Measurements from ENCODE around the gene LNPK.
"Not testable (repeated sequence)": the region's sequence is repeated elsewhere in the genome, so short reads cannot be mapped to it uniquely, and the experiment has no call there.

LNPK gene

DNA sequence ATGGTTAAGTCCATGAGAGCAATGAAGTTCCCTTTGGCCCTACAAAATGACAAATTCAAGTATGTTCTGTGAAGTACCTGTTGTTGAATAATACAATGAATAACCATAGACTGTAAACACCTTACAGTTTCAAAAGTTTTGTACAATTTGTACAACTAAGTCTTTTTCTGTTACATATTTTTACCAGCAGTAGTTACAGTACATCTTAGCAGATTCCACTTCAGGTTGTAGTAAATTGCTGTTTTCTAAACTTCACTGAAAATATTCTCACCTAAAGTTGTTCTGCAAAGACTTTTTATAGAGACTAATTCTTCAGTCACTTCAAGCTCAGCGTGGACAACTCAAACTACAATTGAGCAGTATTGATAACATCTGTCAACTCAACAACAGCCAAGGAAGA lies 28.7 kb downstream of the LNPK start:
- DNase-seq (ENCODE audit: low read depth in 1 of 2, low spot score in 1 of 2) = no peak

DNA sequence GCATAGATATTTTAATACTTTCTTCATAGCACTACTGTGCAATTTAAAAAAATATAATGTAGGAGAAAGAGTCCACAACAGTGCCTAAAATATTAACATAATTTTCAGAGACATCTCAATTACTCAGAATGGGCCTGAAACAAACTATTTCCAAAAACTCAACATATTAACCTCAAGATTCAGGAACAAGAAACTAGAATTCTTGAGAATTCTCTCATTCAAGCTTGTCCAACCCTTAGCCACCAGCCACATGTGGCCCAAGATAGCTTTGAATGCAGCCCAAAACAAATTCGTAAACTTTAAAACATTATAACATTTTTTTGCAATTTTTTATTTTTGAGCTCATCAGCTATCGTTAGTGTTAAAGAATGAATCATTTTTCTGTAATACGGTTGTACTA lies 35.2 kb downstream of the LNPK start:
- no peak for DNase-seq (ENCODE audit: low read depth in 1 of 2, low spot score in 1 of 2)

DNA sequence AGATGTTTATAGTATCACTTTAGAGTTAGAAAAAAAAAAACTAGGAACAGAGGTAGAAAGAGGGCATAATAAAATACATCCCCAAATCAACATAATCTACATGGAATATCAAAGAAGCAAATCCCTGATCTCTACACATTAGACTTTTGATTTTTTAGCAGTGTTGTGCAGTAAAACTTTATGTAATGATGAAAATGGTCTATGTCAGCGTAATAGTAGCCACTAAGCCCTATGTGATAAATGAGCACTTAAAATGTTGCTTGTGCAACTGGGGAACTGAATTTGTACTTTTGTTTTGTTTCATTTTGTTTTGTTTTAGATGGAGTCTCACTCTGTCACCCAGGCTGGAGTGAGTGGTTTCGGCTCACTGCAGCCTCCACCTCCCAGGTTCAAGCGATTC lies 36.3 kb downstream of the LNPK start:
- no peak for DNase-seq (ENCODE audit: low read depth in 1 of 2, low spot score in 1 of 2)

DNA sequence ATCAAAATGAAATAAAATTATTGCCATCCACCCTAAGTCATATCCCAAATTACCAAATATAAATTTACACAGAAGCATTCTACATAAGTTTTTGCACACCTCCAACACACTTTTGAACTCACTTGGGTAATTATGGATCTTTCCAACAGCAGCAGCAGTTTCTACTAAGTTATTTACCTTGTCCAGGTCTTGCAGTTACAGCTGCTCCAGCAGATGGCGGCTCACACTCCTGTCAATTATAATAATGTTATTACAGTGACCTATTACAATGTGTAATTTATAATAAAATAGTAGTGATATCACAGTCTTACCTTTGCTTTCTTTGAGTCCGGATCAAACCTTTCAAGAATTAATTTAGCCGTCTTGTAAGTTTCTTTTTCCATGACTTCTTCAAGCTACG lies 37.9 kb downstream of the LNPK start:
- no peak for DNase-seq (ENCODE audit: low read depth in 1 of 2, low spot score in 1 of 2)

- DNase-seq (ENCODE audit: low read depth in 1 of 2, low spot score in 1 of 2) = not testable (repeated sequence)
Observed at GRCh38 chr2:175963171-175963570, 38.9 kb downstream of the LNPK start.

GRCh38 chr2:175957845-175958244 lies 44.2 kb downstream of the LNPK start:
- no peak for DNase-seq (ENCODE audit: low read depth in 1 of 2, low spot score in 1 of 2)

GRCh38 chr2:175955136-175955535 lies 46.9 kb downstream of the LNPK start:
- DNase-seq (ENCODE audit: low read depth in 1 of 2, low spot score in 1 of 2) = no peak

GRCh38 chr2:175950512-175950911 lies 51.6 kb downstream of the LNPK start:
- DNase-seq (ENCODE audit: low read depth in 1 of 2, low spot score in 1 of 2) = no peak

DNA sequence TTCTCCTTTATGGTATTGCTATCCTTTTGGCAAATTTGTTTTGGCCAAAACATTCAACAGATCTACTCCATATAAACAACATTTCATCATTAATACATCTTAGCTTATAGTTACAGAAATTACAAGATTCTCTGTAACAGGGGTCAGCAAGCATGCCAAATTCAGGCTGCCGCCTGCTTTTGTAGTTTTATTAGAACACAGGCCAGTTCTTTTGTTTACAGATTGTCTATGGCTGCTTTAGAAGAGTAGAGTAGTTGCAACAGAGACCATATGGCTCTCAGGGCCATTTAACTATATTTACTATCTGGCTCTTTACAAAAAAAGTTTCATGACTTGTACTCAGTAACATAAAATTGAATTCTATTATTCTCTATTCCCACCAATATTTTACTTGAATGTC lies 53.9 kb downstream of the LNPK start:
- no peak for DNase-seq (ENCODE audit: low read depth in 1 of 2, low spot score in 1 of 2)

DNA sequence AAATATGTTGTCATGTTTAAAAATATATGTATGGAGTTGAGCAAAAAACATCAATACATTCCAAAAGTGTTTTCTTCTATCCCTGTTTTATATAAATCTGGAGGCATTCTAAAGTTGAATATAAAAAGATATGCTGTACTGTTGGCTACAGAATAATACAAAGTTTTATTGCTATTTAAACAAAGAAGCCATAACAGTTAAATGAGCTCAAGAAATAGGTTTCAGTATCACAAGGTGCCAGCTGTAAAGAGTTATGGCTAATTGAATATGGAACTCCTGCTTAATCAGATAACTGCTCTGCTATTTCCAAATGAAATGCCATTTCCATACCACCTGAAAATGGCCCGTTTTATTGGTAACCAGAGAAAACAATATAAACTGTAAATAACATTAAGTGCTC lies 55.0 kb downstream of the LNPK start:
- no peak for DNase-seq (ENCODE audit: low read depth in 1 of 2, low spot score in 1 of 2)

- no peak for DNase-seq (ENCODE audit: low read depth in 1 of 2, low spot score in 1 of 2)
Observed at GRCh38 chr2:175941699-175942098, 60.4 kb downstream of the LNPK start.

- DNase-seq (ENCODE audit: low read depth in 1 of 2, low spot score in 1 of 2) = no peak
Observed at GRCh38 chr2:175937216-175937615, 64.9 kb downstream of the LNPK start.

DNA sequence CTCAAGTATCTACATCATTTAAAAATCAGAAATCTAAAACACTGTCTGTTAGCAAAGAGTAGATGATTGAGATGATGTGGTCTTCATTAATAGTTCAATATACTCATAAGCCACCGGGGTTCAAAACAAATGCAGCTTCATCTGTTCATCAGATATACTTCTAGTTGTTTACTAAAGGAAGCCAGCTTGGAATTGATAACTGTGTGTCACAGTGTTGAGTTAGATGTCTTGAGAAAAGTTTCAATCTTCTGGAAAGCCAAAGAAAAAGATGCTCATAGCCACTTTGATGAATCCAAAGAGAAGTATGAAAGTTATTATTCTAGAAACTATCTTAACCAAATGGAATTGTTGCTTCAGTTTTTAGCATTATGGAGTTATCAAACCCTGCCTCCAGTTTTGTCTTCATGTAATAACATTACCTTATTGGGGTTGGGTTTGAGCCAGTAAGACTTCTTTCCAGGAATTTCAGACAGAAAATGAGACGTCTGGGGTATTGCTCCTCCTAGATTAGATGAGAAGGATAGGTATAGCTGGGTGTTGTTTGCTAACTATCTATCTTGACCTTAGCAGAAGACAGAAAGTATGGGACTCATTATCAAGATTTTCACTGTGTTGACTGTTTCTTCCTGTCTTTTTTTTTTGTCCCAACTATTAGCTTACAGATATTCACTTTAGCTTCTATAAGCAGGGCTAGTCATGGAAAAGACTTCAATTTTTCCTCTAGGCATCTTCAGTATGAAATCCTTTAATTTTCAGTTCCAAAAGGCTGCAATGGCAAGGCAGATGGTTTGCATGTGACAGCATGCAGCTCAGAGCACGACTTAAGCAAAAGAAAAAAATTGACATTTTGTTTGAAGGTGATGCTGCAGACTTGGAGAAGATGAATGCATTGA lies 66.5 kb downstream of the LNPK start:
- DNase-seq (ENCODE audit: low read depth in 1 of 2, low spot score in 1 of 2) = no peak

DNA sequence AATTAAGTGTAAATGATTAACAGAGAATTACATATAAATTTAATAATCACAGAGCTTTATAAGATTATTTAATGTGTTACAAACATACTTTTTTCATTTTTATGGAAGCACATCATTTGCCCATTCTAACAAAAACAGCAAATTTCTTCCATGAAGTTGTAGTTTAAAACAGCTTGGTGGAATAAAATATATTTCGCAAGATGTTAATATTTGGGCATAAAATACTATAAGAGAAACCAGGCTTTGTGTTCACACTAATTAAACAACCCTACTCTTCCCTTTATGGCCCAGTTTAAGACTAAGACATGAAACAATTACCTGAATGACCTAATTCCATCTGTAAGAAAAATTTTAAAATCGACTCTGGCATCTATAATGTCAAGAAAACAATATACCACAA lies 69.4 kb downstream of the LNPK start:
- DNase-seq (ENCODE audit: low read depth in 1 of 2, low spot score in 1 of 2) = no peak

DNA sequence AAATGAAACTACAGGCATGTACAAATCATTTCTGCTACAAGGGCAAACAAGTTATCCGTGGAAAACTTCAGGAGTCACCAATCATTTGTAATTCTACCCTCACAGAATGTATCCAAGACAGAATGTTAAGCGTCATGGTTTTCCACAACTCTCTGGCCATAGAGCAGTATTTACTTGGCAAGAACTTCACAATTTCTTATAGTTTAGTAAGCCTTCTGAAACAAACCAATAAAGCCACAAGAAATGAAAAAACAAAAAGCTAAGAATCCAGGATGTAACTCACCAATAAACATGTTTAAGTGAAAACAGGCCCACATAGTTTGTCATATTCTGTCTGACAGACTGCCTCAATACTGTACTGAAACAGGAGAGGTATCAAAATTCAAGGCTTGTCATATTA lies 70.3 kb downstream of the LNPK start:
- DNase-seq (ENCODE audit: low read depth in 1 of 2, low spot score in 1 of 2) = no peak

DNA sequence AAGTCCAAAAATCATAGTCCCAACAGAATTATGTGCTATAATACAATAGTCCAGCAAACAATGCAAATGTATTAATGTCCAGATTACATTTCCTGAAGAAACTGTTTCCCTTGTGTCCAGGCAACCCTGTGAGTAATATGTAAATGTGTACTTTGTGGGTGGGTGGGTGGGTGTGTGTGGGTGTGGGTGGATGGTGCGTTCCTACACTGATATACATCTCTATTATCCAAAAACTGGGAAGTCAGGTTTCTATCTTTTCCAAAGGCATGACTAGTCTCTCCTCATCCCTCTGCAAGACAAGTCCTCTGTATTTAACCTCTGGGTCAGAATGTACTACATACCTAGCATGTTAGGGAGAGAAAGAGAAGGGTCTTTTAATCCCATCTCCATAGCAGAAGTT lies 71.6 kb downstream of the LNPK start:
- no peak for DNase-seq (ENCODE audit: low read depth in 1 of 2, low spot score in 1 of 2)

GRCh38 chr2:175929850-175930249 lies 72.2 kb downstream of the LNPK start:
- no peak for DNase-seq (ENCODE audit: low read depth in 1 of 2, low spot score in 1 of 2)

- no peak for DNase-seq (ENCODE audit: low read depth in 1 of 2, low spot score in 1 of 2)
Observed at GRCh38 chr2:175926272-175926671, 75.8 kb downstream of the LNPK start.

DNA sequence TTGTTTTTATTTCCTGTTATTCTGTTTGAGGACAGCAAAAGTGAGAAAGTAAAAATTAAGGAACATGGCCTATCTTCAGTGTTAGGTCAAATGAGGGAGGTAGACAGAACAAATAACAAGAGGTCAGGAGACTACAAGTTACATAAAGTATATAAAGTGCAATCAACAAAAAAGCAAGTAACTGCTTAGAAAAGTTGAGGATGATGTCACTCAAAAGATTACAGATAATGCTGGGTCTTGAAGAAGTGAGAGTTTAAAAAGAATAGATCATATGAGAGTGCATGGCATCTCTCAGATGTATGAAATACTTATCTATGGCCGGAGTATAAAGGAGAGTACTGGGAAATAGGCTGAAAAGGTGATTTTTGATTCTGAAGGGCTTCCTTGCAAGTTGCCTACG lies 79.9 kb downstream of the LNPK start:
- DNase-seq (ENCODE audit: low read depth in 1 of 2, low spot score in 1 of 2) = no peak

GRCh38 chr2:175918935-175919334 lies 83.1 kb downstream of the LNPK start:
- DNase-seq (ENCODE audit: low read depth in 1 of 2, low spot score in 1 of 2) = no peak

- DNase-seq (ENCODE audit: low read depth in 1 of 2, low spot score in 1 of 2) = no peak
Observed at GRCh38 chr2:175914846-175915245, 87.2 kb downstream of the LNPK start.

DNA sequence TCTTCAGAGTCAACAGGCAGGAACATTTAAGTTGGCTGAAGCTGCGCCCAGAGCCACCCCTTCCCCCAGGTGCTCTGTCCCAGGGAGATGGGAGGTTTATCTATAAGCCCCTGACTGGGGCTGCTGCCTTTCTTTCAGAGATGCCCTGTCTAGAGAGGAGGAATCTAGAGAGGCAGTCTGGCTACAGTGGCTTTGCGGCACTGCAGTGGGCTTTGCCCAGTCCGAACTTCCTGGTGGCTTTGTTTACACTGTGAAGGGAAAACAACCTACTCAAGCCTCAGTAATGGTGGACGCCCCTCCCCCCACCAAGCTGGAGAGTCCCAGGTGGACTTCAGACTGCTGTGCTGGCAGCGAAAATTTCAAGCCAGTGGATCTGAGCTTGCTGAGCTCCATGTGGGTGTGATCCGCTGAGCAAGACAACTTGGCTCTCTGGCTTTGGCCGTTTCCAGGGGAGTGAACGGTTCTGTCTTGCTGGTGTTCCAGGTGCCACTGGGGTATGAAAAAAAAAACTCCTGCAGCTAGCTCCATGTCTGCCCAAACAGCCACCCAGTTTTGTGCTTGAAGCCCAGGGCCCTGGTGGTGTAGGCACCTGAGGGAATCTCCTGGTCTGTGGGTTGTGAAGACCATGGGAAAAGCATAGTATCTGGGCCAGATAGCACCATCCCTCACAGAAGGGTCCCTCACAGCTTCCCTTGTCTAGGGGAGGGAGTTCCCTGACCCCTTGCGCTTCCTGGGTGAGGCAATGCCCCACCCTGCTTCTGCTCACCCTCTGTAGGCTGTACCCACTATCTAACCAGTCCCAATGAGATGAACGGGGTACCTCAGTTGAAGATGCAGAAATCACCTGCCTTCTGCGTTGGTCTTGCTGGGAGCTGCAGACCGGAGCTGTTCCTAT lies 88.0 kb downstream of the LNPK start:
- DNase-seq (ENCODE audit: low read depth in 1 of 2, low spot score in 1 of 2) = not testable (repeated sequence)
